ENCODE data around the gene OR2K2. TPM values are rescaled to one million over a fixed set of nuclear protein-coding genes. Genes with fewer than 3 reads are reported as not detected.

Gene OR2K2
- total RNA-seq, 5 donors from 2014 or later (not counting 1 experiment from before 2014, with no cell fraction given) = not detected

DNA sequence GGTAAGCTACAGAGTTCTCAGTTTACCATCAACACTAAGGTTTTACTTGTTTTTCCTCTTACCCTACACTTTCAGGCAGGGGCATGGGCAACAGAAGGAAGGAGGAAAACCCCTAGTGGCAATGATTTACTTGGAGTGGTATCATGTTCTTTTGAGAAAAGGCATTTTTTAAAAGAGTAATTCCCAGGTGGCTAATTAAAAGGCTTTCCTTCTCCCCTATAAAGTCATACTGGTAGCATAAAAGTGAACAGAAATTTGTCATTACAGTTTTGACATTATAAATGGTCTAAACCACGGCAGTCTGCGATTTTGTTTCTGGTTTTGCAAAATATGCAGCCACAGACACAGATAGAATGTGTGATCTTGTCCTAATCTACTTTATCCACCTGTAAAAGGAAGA, 30.9 kb upstream of the OR2K2 start:
- WGBS (ENCODE audit: insufficient coverage) = no CpG with 5 or more reads among the region's 2 CpGs
- no peak overlapping the region for H3K27ac Mint-ChIP-seq
- H3K36me3 Mint-ChIP-seq = peaks cover 47% of the 10 kb centered on the region
- no peak overlapping the region for H3K27ac ChIP-seq (ENCODE audit: low read length)
- H3K27me3 ChIP-seq (replicated peaks in 1 of 2; ENCODE audit: control insufficient read depth in 2 of 2, extremely low read depth in 1 of 2, insufficient read depth in 2 of 2, low read length in 1 of 2) = no peaks in the 10 kb centered on the region
- H3K9me3 ChIP-seq = no peaks in the 10 kb centered on the region
- no peaks in the 10 kb centered on the region for H3K4me1 Mint-ChIP-seq
- no peaks in the 10 kb centered on the region for H3K27me3 Mint-ChIP-seq
- DNase-seq (no peak), ATAC-seq (replicated peaks in 1 of 4) (no peak)
- CTCF ChIA-PET = no interaction called here
- POLR2A ChIA-PET = no interaction called here
- no peaks in the 10 kb centered on the region for H3K4me1 ChIP-seq (ENCODE audit: control insufficient read depth in 1 of 2, extremely low read depth in 1 of 2, insufficient read depth in 2 of 2, low read length in 2 of 2)
- H3K4me3 Mint-ChIP-seq = no peak overlapping the region
- no peaks in the 10 kb centered on the region for H3K9me3 Mint-ChIP-seq
- no peak overlapping the region for H3K4me3 ChIP-seq (ENCODE audit: control insufficient read depth in 1 of 2, extremely low read depth in 1 of 2, low read length in 1 of 2)
- H3K36me3 ChIP-seq (ENCODE audit: control insufficient read depth in 2 of 2, extremely low read depth in 1 of 2, insufficient read depth in 1 of 2, low read length in 1 of 2) = peaks cover 0 to 25% of the 10 kb centered on the region in 2 donors

GRCh38 chr9:111356481-111357244, 26.6 kb upstream of the OR2K2 start:
- no peak for ATAC-seq (replicated peaks in 1 of 4)
- Mint-ChIP-seq H3K4me3 (no peak overlapping the region), H3K36me3 (peaks cover 13% of the 10 kb centered on the region), H3K9me3 (peaks cover 0 to 5% (median 0%) of the 10 kb centered on the region in 3 donors), H3K27ac (no peak overlapping the region), H3K4me1 (no peaks in the 10 kb centered on the region), H3K27me3 (no peaks in the 10 kb centered on the region)
- WGBS (ENCODE audit: insufficient coverage) = 10% methylated on average over 2 of the region's 11 CpGs
- no peaks in the 10 kb centered on the region for H3K27me3 ChIP-seq (replicated peaks in 1 of 2; ENCODE audit: control insufficient read depth in 2 of 2, extremely low read depth in 1 of 2, insufficient read depth in 2 of 2, low read length in 1 of 2)
- H3K9me3 ChIP-seq = no peaks in the 10 kb centered on the region
- no peak for DNase-seq
- ChIA-PET CTCF (no interaction called here), POLR2A (no interaction called here)
- peaks cover 0 to 6% of the 10 kb centered on the region in 2 donors for H3K36me3 ChIP-seq (ENCODE audit: control insufficient read depth in 2 of 2, extremely low read depth in 1 of 2, insufficient read depth in 1 of 2, low read length in 1 of 2)
- H3K4me3 ChIP-seq (ENCODE audit: control insufficient read depth in 1 of 2, extremely low read depth in 1 of 2, low read length in 1 of 2) = no peak overlapping the region
- H3K4me1 ChIP-seq (ENCODE audit: control insufficient read depth in 1 of 2, extremely low read depth in 1 of 2, insufficient read depth in 2 of 2, low read length in 2 of 2) = no peaks in the 10 kb centered on the region
- H3K27ac ChIP-seq (ENCODE audit: low read length) = no peak overlapping the region

DNA sequence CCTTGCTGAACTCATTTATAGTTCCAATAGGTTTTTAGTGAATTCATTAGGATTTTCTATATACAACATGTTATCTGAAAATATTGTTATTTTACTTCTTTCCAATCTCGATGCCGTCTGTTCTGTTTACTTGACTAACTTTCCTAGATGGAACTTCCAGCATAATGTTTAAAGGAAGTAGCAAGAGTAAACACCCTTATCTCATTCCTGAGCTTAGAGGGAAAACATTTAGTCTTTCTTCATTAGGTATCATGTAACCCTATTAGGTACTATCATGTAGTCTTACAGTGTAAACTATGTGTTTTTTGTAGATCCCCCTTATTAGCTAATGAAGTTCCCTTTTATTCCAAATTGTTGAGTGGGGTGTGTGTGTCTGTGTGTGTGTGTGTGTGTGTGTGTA, 22.5 kb upstream of the OR2K2 start:
- Mint-ChIP-seq H3K27ac (no peak overlapping the region), H3K27me3 (peaks cover 0 to 3% of the 10 kb centered on the region in 2 donors), H3K9me3 (peaks cover 0 to 5% (median 0%) of the 10 kb centered on the region in 3 donors), H3K4me1 (no peaks in the 10 kb centered on the region), H3K36me3 (no peaks in the 10 kb centered on the region), H3K4me3 (no peak overlapping the region)
- no CpG with 5 or more reads among the region's 2 CpGs for WGBS (ENCODE audit: insufficient coverage)
- H3K36me3 ChIP-seq (ENCODE audit: control insufficient read depth in 2 of 2, extremely low read depth in 1 of 2, insufficient read depth in 1 of 2, low read length in 1 of 2) = no peaks in the 10 kb centered on the region
- ATAC-seq (replicated peaks in 1 of 4) = no peak
- no peaks in the 10 kb centered on the region for H3K9me3 ChIP-seq
- H3K4me1 ChIP-seq (ENCODE audit: control insufficient read depth in 1 of 2, extremely low read depth in 1 of 2, insufficient read depth in 2 of 2, low read length in 2 of 2) = no peaks in the 10 kb centered on the region
- H3K4me3 ChIP-seq (ENCODE audit: control insufficient read depth in 1 of 2, extremely low read depth in 1 of 2, low read length in 1 of 2) = no peak overlapping the region
- DNase-seq = no peak
- H3K27me3 ChIP-seq (replicated peaks in 1 of 2; ENCODE audit: control insufficient read depth in 2 of 2, extremely low read depth in 1 of 2, insufficient read depth in 2 of 2, low read length in 1 of 2) = no peaks in the 10 kb centered on the region
- ChIA-PET POLR2A (no interaction called here), CTCF (no interaction called here)
- H3K27ac ChIP-seq (ENCODE audit: low read length) = no peak overlapping the region

GRCh38 chr9:111350556-111350955, 20.5 kb upstream of the OR2K2 start:
- Histone ChIP-seq H3K27ac (ENCODE audit: low read length) (no peak overlapping the region), H3K27me3 (replicated peaks in 1 of 2; ENCODE audit: control insufficient read depth in 2 of 2, extremely low read depth in 1 of 2, insufficient read depth in 2 of 2, low read length in 1 of 2) (no peaks in the 10 kb centered on the region), H3K36me3 (ENCODE audit: control insufficient read depth in 2 of 2, extremely low read depth in 1 of 2, insufficient read depth in 1 of 2, low read length in 1 of 2) (no peaks in the 10 kb centered on the region), H3K4me3 (ENCODE audit: control insufficient read depth in 1 of 2, extremely low read depth in 1 of 2, low read length in 1 of 2) (no peak overlapping the region), H3K4me1 (ENCODE audit: control insufficient read depth in 1 of 2, extremely low read depth in 1 of 2, insufficient read depth in 2 of 2, low read length in 2 of 2) (no peaks in the 10 kb centered on the region), H3K9me3 (no peaks in the 10 kb centered on the region)
- no peak for ATAC-seq (replicated peaks in 1 of 4)
- H3K27ac Mint-ChIP-seq = no peak overlapping the region
- no peak overlapping the region for H3K4me3 Mint-ChIP-seq
- no peaks in the 10 kb centered on the region for H3K36me3 Mint-ChIP-seq
- H3K4me1 Mint-ChIP-seq = no peaks in the 10 kb centered on the region
- H3K9me3 Mint-ChIP-seq = peaks cover 0 to 5% (median 0%) of the 10 kb centered on the region in 3 donors
- DNase-seq = no peak
- CTCF ChIA-PET = no interaction called here
- POLR2A ChIA-PET = no interaction called here
- peaks cover 6 to 7% of the 10 kb centered on the region in 2 donors for H3K27me3 Mint-ChIP-seq

GRCh38 chr9:111349766-111350165, 19.7 kb upstream of the OR2K2 start:
- 85% methylated on average over 3 of the region's 5 CpGs for WGBS (ENCODE audit: insufficient coverage)
- H3K36me3 ChIP-seq (ENCODE audit: control insufficient read depth in 2 of 2, extremely low read depth in 1 of 2, insufficient read depth in 1 of 2, low read length in 1 of 2) = no peaks in the 10 kb centered on the region
- no peak overlapping the region for H3K27ac ChIP-seq (ENCODE audit: low read length)
- Mint-ChIP-seq H3K9me3 (peaks cover 0 to 5% (median 0%) of the 10 kb centered on the region in 3 donors), H3K27me3 (peaks cover 7 to 8% of the 10 kb centered on the region in 2 donors), H3K36me3 (no peaks in the 10 kb centered on the region), H3K4me1 (no peaks in the 10 kb centered on the region), H3K4me3 (no peak overlapping the region), H3K27ac (no peak overlapping the region)
- DNase-seq = no peak
- no peaks in the 10 kb centered on the region for H3K27me3 ChIP-seq (replicated peaks in 1 of 2; ENCODE audit: control insufficient read depth in 2 of 2, extremely low read depth in 1 of 2, insufficient read depth in 2 of 2, low read length in 1 of 2)
- ChIA-PET POLR2A (no interaction called here), CTCF (interaction anchor here in 1 of 2 donors (0.6 kb wide), 1 partner anchor 1555 kb away, joined by 4 read pairs; no protein-coding TSS in a partner anchor)
- H3K4me3 ChIP-seq (ENCODE audit: control insufficient read depth in 1 of 2, extremely low read depth in 1 of 2, low read length in 1 of 2) = no peak overlapping the region
- no peaks in the 10 kb centered on the region for H3K4me1 ChIP-seq (ENCODE audit: control insufficient read depth in 1 of 2, extremely low read depth in 1 of 2, insufficient read depth in 2 of 2, low read length in 2 of 2)
- no peak for ATAC-seq (replicated peaks in 1 of 4)
- no peaks in the 10 kb centered on the region for H3K9me3 ChIP-seq

GRCh38 chr9:111348821-111349271, 18.8 kb upstream of the OR2K2 start:
- CTCF ChIA-PET = no interaction called here
- no peak for DNase-seq
- Mint-ChIP-seq H3K27ac (no peak overlapping the region), H3K36me3 (no peaks in the 10 kb centered on the region), H3K4me1 (no peaks in the 10 kb centered on the region), H3K27me3 (peaks cover 10 to 12% of the 10 kb centered on the region in 2 donors), H3K4me3 (no peak overlapping the region), H3K9me3 (peaks cover 0 to 5% (median 0%) of the 10 kb centered on the region in 3 donors)
- no peaks in the 10 kb centered on the region for H3K27me3 ChIP-seq (replicated peaks in 1 of 2; ENCODE audit: control insufficient read depth in 2 of 2, extremely low read depth in 1 of 2, insufficient read depth in 2 of 2, low read length in 1 of 2)
- POLR2A ChIA-PET = no interaction called here
- no peaks in the 10 kb centered on the region for H3K36me3 ChIP-seq (ENCODE audit: control insufficient read depth in 2 of 2, extremely low read depth in 1 of 2, insufficient read depth in 1 of 2, low read length in 1 of 2)
- no peaks in the 10 kb centered on the region for H3K4me1 ChIP-seq (ENCODE audit: control insufficient read depth in 1 of 2, extremely low read depth in 1 of 2, insufficient read depth in 2 of 2, low read length in 2 of 2)
- ATAC-seq (replicated peaks in 1 of 4) = no peak
- H3K9me3 ChIP-seq = no peaks in the 10 kb centered on the region
- H3K27ac ChIP-seq (ENCODE audit: low read length) = no peak overlapping the region
- WGBS (ENCODE audit: insufficient coverage) = 81% methylated on average over 4 of the region's 4 CpGs
- no peak overlapping the region for H3K4me3 ChIP-seq (ENCODE audit: control insufficient read depth in 1 of 2, extremely low read depth in 1 of 2, low read length in 1 of 2)
